ENCODE measurements around the gene SCN3B.

SCN3B gene

GRCh38 chr11:123594921-123595320 is 59.5 kb downstream of the SCN3B start:
- no peak for DNase-seq (ENCODE audit: low read depth)

GRCh38 chr11:123594188-123594901 is 60.1 kb downstream of the SCN3B start:
- no peak for DNase-seq (ENCODE audit: low read depth)

GRCh38 chr11:123593570-123593969 is 60.9 kb downstream of the SCN3B start:
- DNase-seq (ENCODE audit: low read depth): no peak

- no peak for DNase-seq (ENCODE audit: low read depth)
These were observed 64.0 kb downstream of the SCN3B start for GRCh38 chr11:123590296-123590912.

GRCh38 chr11:123588864-123589262 is 65.6 kb downstream of the SCN3B start:
- DNase-seq (ENCODE audit: low read depth): no peak

- no peak for DNase-seq (ENCODE audit: low read depth)
These were observed 66.1 kb downstream of the SCN3B start for GRCh38 chr11:123588117-123588863.

- no peak for DNase-seq (ENCODE audit: low read depth)
These were observed 66.9 kb downstream of the SCN3B start for GRCh38 chr11:123587559-123587958.

- no peak for DNase-seq (ENCODE audit: low read depth)
These were observed 67.4 kb downstream of the SCN3B start for GRCh38 chr11:123587044-123587443.

- DNase-seq (ENCODE audit: low read depth): no peak
These were observed 67.9 kb downstream of the SCN3B start for GRCh38 chr11:123586568-123586967.

GRCh38 chr11:123585706-123586105 is 68.7 kb downstream of the SCN3B start:
- DNase-seq (ENCODE audit: low read depth): no peak

GRCh38 chr11:123585206-123585605 is 69.2 kb downstream of the SCN3B start:
- no peak for DNase-seq (ENCODE audit: low read depth)

- no peak for DNase-seq (ENCODE audit: low read depth)
These were observed 69.7 kb downstream of the SCN3B start for GRCh38 chr11:123584737-123585136.

GRCh38 chr11:123584186-123584585 is 70.2 kb downstream of the SCN3B start:
- no peak for DNase-seq (ENCODE audit: low read depth)

- DNase-seq (ENCODE audit: low read depth): no peak
These were observed 71.4 kb downstream of the SCN3B start for GRCh38 chr11:123582992-123583504.

- DNase-seq (ENCODE audit: low read depth): no peak
These were observed 72.6 kb downstream of the SCN3B start for GRCh38 chr11:123581651-123582399.

GRCh38 chr11:123580557-123581275 is 73.7 kb downstream of the SCN3B start:
- peak; percentile 33 for DNase-seq (ENCODE audit: low read depth)

- no peak for DNase-seq (ENCODE audit: low read depth)
These were observed 74.3 kb downstream of the SCN3B start for GRCh38 chr11:123580137-123580536.

GRCh38 chr11:123579482-123579812 is 75.0 kb downstream of the SCN3B start:
- no peak for DNase-seq (ENCODE audit: low read depth)

Data from stimulated activated CD8-positive, alpha-beta memory T cell treated with anti-CD3 and anti-CD28 coated beads, Interleukin-15, amount 100 ng/mL, for 24 hours (primary cell).